Mesenchymal stem cell (in vitro differentiated cells and primary cell): ENCODE results near the gene KLF11.

Experiments
- DNase-seq: peaks from one replicate; pipeline ENCODE4 v3.0.0-alpha.2; 2013
- H2AFZ ChIP-seq: one replicate; pipeline ENCODE4 v1.6.1; 2013; ENCODE audit warnings: low read depth, mild to moderate bottlenecking, control low read depth, inconsistent platforms, low read length, moderate library complexity
- H2AK5ac ChIP-seq: 2 replicates; pipeline ENCODE4 v1.6.1; 2013; ENCODE audit warnings: low read length, moderate library complexity, mild to moderate bottlenecking, inconsistent platforms; ENCODE audit not compliant: severe bottlenecking
- H2BK120ac ChIP-seq: one replicate; pipeline ENCODE4 v1.6.1; 2013; ENCODE audit warnings: low read depth, mild to moderate bottlenecking, inconsistent platforms, low read length, moderate library complexity
- H2BK12ac ChIP-seq, 2 experiments: one replicate each; pipeline ENCODE4 v1.6.1; 2013; ENCODE audit warnings: inconsistent platforms in 2 of 2, low read length in 2 of 2, mild to moderate bottlenecking in 2 of 2, moderate library complexity in 2 of 2, control low read depth in 1 of 2
- H2BK15ac ChIP-seq: one replicate; pipeline ENCODE4 v1.6.1; 2013; ENCODE audit warnings: mild to moderate bottlenecking, low read depth, inconsistent platforms; ENCODE audit not compliant: poor library complexity, severe bottlenecking
- H2BK5ac ChIP-seq: 2 replicates; pipeline ENCODE4 v1.6.1; 2013; ENCODE audit warnings: low read depth, mild to moderate bottlenecking, low read length, control low read depth, inconsistent platforms; ENCODE audit not compliant: poor library complexity, severe bottlenecking
- H3K14ac ChIP-seq, 2 experiments: one replicate each; pipeline ENCODE4 v1.6.1; 2013; ENCODE audit warnings: inconsistent platforms in 2 of 2, low read length in 2 of 2, control low read depth in 1 of 2, mild to moderate bottlenecking in 1 of 2, moderate library complexity in 1 of 2
- H3K18ac ChIP-seq, 2 experiments: one replicate each; pipeline ENCODE4 v1.6.1; 2013; ENCODE audit warnings: inconsistent platforms in 2 of 2, low read length in 2 of 2, control low read depth in 1 of 2, low read depth in 1 of 2, mild to moderate bottlenecking in 1 of 2
- H3K23ac ChIP-seq, 2 experiments: one replicate each; pipeline ENCODE4 v1.6.1; 2013; ENCODE audit warnings: inconsistent platforms in 2 of 2, low read length in 2 of 2, mild to moderate bottlenecking in 2 of 2, moderate library complexity in 2 of 2, control low read depth in 1 of 2
- H3K27ac ChIP-seq: 2 replicates; pipeline ENCODE4 v1.5.1; 2013; ENCODE audit warnings: mild to moderate bottlenecking, moderate library complexity, low read length, control low read depth, inconsistent platforms; ENCODE audit not compliant: poor library complexity, severe bottlenecking
- H3K27me3 ChIP-seq, 2 experiments: 2 replicates each; pipeline versions ENCODE4 v1.6.1 to v1.7.0; 2013; ENCODE audit warnings: low read length in 2 of 2, mild to moderate bottlenecking in 2 of 2, moderate library complexity in 2 of 2, control low read depth in 1 of 2, inconsistent platforms in 1 of 2; ENCODE audit not compliant: control insufficient read depth in 1 of 2, insufficient read depth in 1 of 2
- H3K36me3 ChIP-seq, 2 experiments: 2 replicates each; pipeline versions ENCODE4 v1.6.1 to v1.7.0; 2013; ENCODE audit warnings: low read length in 2 of 2, control low read depth in 1 of 2, inconsistent platforms in 1 of 2, low read depth in 1 of 2, mild to moderate bottlenecking in 1 of 2; ENCODE audit not compliant: insufficient read depth in 2 of 2, control insufficient read depth in 1 of 2
- H3K4ac ChIP-seq, 2 experiments: one replicate each; pipeline ENCODE4 v1.6.1; 2013; ENCODE audit warnings: inconsistent platforms in 2 of 2, low read length in 2 of 2, mild to moderate bottlenecking in 2 of 2, moderate library complexity in 2 of 2, control low read depth in 1 of 2, low read depth in 1 of 2
- H3K4me1 ChIP-seq: 2 replicates; pipeline ENCODE4 v1.6.1; 2013; ENCODE audit warnings: low read depth, low read length, control low read depth; ENCODE audit not compliant: control insufficient read depth, insufficient read depth
- H3K4me2 ChIP-seq: 2 replicates; pipeline ENCODE4 v1.6.1; 2013; ENCODE audit warnings: low read length, mild to moderate bottlenecking, inconsistent platforms; ENCODE audit not compliant: poor library complexity, severe bottlenecking
- H3K4me3 ChIP-seq, 2 experiments: 2 replicates each; pipeline versions ENCODE4 v1.5.1 to v1.7.0; 2013; ENCODE audit warnings: low read length in 2 of 2, mild to moderate bottlenecking in 2 of 2, control low read depth in 1 of 2, low read depth in 1 of 2; ENCODE audit not compliant: insufficient read depth in 1 of 2
- H3K79me1 ChIP-seq: replicated peaks from 2 replicates; pipeline ENCODE4 v1.6.1; 2013; ENCODE audit warnings: mild to moderate bottlenecking, control low read depth, low read length, inconsistent platforms; ENCODE audit not compliant: poor library complexity, severe bottlenecking
- H3K9ac ChIP-seq: 2 replicates; pipeline ENCODE4 v1.7.0; 2013; ENCODE audit warnings: mild to moderate bottlenecking, low read length, moderate library complexity
- H3K9me3 ChIP-seq: 2 replicates; pipeline ENCODE4 v1.7.0; 2013; ENCODE audit warnings: mild to moderate bottlenecking, low read length; ENCODE audit not compliant: control insufficient read depth
- H4K8ac ChIP-seq: one replicate; pipeline ENCODE4 v1.6.1; 2013; ENCODE audit warnings: inconsistent platforms, mild to moderate bottlenecking, low read length, moderate library complexity
- H4K91ac ChIP-seq: one replicate; pipeline ENCODE4 v1.6.1; 2013; ENCODE audit warnings: mild to moderate bottlenecking, low read length, inconsistent platforms
- WGBS: methylation state at CpG from one replicate; pipeline ENCODE4 v1.1.7; 2013; ENCODE audit warnings: mixed read lengths; 5-methylcytosine and 5-hydroxymethylcytosine counted together

Gene KLF11

GRCh38 chr2:10083046-10083445 lies 39.7 kb downstream of the KLF11 start:
- Histone ChIP-seq H3K9ac (no peak overlapping the region), H3K79me1 (no peaks in the 10 kb centered on the region)

DNA sequence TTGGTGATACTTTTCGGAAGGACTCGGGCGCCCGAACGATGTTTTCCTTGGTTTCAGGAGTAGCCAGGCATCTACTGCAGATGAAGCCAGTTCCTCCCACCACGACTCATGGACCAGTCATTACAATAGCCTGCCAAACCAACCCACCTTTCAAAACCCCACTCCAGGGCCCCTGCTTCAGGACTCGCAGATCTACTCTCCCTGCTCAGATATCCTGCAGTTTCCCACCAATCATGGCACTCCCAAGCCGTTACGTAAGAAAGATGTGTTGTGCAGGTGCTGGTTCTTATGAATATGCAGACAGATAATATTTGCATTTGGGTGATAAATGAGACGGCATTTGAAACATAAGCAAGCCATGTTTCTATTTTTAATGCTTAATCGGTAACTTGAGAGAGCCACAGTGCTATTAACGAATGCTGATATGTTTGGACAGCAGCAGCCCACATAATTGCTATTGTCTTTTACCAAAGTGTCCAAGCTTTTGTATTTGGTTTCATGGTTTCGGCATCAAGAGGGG lies 40.4 kb downstream of the KLF11 start:
- no peak overlapping the region for H2BK120ac ChIP-seq

More at GRCh38 chr2:10083046-10083445, 39.7 kb downstream of the KLF11 start:
- Histone ChIP-seq H3K4ac (no peak overlapping the region), H3K36me3 (no peaks in the 10 kb centered on the region), H2BK5ac (no peak overlapping the region), H2BK120ac (no peak overlapping the region), H2BK12ac (no peak overlapping the region), H2AK5ac (no peak overlapping the region), H2AFZ (no peak overlapping the region), H3K9me3 (no peaks in the 10 kb centered on the region), H3K4me1 (peaks cover 37% of the 10 kb centered on the region), H3K4me2 (no peak overlapping the region), H3K23ac (no peak overlapping the region), H3K14ac (no peak overlapping the region), H4K91ac (no peak overlapping the region), H3K4me3 (no peak overlapping the region), H4K8ac (no peak overlapping the region), H3K27ac (peak overlapping the region; percentile 90), H3K18ac (no peak overlapping the region), H2BK15ac (no peak overlapping the region), H3K27me3 (peaks cover 5 to 76% of the 10 kb centered on the region in 2 experiments)
- WGBS: 74% methylated on average over 5 of the region's 5 CpGs
- no peak for DNase-seq

GRCh38 chr2:10084223-10084865 lies 41.0 kb downstream of the KLF11 start:
- peaks cover 31% of the 10 kb centered on the region for H3K4me1 ChIP-seq
- no peak overlapping the region for H2BK12ac ChIP-seq
- H3K4me3 ChIP-seq: no peak overlapping the region
- no peak for DNase-seq
- WGBS: 75% methylated on average over 10 of the region's 12 CpGs
- no peak overlapping the region for H3K4me2 ChIP-seq
- peaks cover 5 to 75% of the 10 kb centered on the region in 2 experiments for H3K27me3 ChIP-seq
- H2BK5ac ChIP-seq: no peak overlapping the region
- no peak overlapping the region for H3K14ac ChIP-seq
- H3K23ac ChIP-seq: no peak overlapping the region
- H2AK5ac ChIP-seq: peak overlapping the region; percentile 80
- no peaks in the 10 kb centered on the region for H3K36me3 ChIP-seq
- no peak overlapping the region for H3K18ac ChIP-seq
- no peak overlapping the region for H2BK15ac ChIP-seq
- H3K9me3 ChIP-seq: no peaks in the 10 kb centered on the region
- no peaks in the 10 kb centered on the region for H3K79me1 ChIP-seq
- no peak overlapping the region for H4K8ac ChIP-seq
- H2AFZ ChIP-seq: no peak overlapping the region
- no peak overlapping the region for H2BK120ac ChIP-seq
- H3K27ac ChIP-seq: no peak overlapping the region
- H3K4ac ChIP-seq: no peak overlapping the region
- H3K9ac ChIP-seq: no peak overlapping the region
- no peak overlapping the region for H4K91ac ChIP-seq

More for the DNA sequence above, 40.4 kb downstream of the KLF11 start:
- H4K91ac ChIP-seq: no peak overlapping the region
- peak overlapping the region; percentile 90 for H3K27ac ChIP-seq
- H3K79me1 ChIP-seq: no peaks in the 10 kb centered on the region
- no peak for DNase-seq
- no peak overlapping the region for H2BK5ac ChIP-seq
- peaks cover 31% of the 10 kb centered on the region for H3K4me1 ChIP-seq
- no peak overlapping the region for H3K4me3 ChIP-seq
- no peak overlapping the region for H2BK12ac ChIP-seq
- H3K4ac ChIP-seq: no peak overlapping the region
- H3K14ac ChIP-seq: no peak overlapping the region
- no peaks in the 10 kb centered on the region for H3K36me3 ChIP-seq
- no peaks in the 10 kb centered on the region for H3K9me3 ChIP-seq
- no peak overlapping the region for H2AFZ ChIP-seq
- H2BK15ac ChIP-seq: no peak overlapping the region
- no peak overlapping the region for H3K23ac ChIP-seq
- H3K9ac ChIP-seq: no peak overlapping the region
- H3K27me3 ChIP-seq: peaks cover 5 to 72% of the 10 kb centered on the region in 2 experiments
- no peak overlapping the region for H3K18ac ChIP-seq
- peak overlapping the region; percentile 68 for H2AK5ac ChIP-seq
- no peak overlapping the region for H4K8ac ChIP-seq
- 85% methylated on average over 12 of the region's 13 CpGs for WGBS
- H3K4me2 ChIP-seq: no peak overlapping the region

DNA sequence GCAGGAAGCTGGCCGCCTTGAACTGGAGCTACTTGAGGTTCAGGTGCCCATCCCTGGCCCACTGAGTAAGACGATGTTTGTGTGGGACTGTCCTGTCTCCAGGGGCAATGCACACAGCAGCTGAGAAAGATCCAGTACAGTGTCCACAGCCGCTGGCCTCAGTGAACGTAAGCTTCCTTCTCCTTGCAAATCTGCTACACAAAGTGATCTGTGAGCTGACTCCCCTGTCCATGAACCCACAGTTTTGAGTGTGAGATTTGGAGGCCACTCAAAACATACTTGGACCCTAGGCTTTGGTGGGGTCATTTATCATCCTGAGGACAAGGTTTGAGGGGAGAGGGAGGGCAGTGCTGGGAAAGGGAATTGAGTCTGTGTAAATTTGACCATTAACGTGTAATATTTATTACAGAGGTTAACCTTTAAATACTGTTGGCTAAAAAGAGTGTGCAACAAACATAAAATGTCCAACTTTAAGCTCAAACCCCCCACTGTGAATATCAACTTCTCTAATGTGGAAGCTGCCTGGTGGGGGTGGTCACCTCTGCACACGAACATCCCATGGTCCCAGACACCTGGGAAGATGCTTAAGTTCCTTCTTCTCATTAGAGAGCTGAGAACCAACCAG lies 41.8 kb downstream of the KLF11 start:
- peak overlapping the region; percentile 78 for H3K27ac ChIP-seq
- H2BK15ac ChIP-seq: no peak overlapping the region
- DNase-seq: no peak
- H3K36me3 ChIP-seq: no peaks in the 10 kb centered on the region
- WGBS: 75% methylated on average over 4 of the region's 6 CpGs
- H3K4me3 ChIP-seq: no peak overlapping the region
- H3K23ac ChIP-seq: no peak overlapping the region
- no peak overlapping the region for H2AK5ac ChIP-seq
- H3K4ac ChIP-seq: no peak overlapping the region
- no peak overlapping the region for H4K91ac ChIP-seq
- no peak overlapping the region for H2AFZ ChIP-seq
- H2BK12ac ChIP-seq: no peak overlapping the region
- no peaks in the 10 kb centered on the region for H3K9me3 ChIP-seq
- no peak overlapping the region for H2BK120ac ChIP-seq
- H3K18ac ChIP-seq: no peak overlapping the region
- peak overlapping the region; percentile 0 for H3K4me2 ChIP-seq
- H3K14ac ChIP-seq: no peak overlapping the region
- H4K8ac ChIP-seq: no peak overlapping the region
- H3K27me3 ChIP-seq: peaks cover 5 to 83% of the 10 kb centered on the region in 2 experiments
- H2BK5ac ChIP-seq: no peak overlapping the region
- H3K79me1 ChIP-seq: no peaks in the 10 kb centered on the region
- peaks cover 32% of the 10 kb centered on the region for H3K4me1 ChIP-seq
- no peak overlapping the region for H3K9ac ChIP-seq
